ENCODE measurements around the gene MYRFL.

The MYRFL gene

GRCh38 chr12:69828897-69829296 lies 3.9 kb downstream of the MYRFL start:
- POLR2A ChIA-PET, result no interaction called here
- H3K4me3 ChIP-seq (ENCODE audit: low read depth, low read length), result no peak overlapping the region
- TF ChIP-seq CTCF (IDR thresholded peaks at IDR 0.05; ENCODE audit: insufficient read depth, low read length, missing control alignments), result no peak
- CTCF ChIA-PET, result no interaction called here
- DNase-seq (ENCODE audit: low read depth, low spot score), result no peak

GRCh38 chr12:69833696-69834095 lies 8.7 kb downstream of the MYRFL start:
- CTCF ChIA-PET, result no interaction called here
- TF ChIP-seq CTCF (IDR thresholded peaks at IDR 0.05; ENCODE audit: insufficient read depth, low read length, missing control alignments), result no peak
- no peak overlapping the region for H3K4me3 ChIP-seq (ENCODE audit: low read depth, low read length)
- no peak for DNase-seq (ENCODE audit: low read depth, low spot score)
- POLR2A ChIA-PET, result no interaction called here

- no peak for DNase-seq (ENCODE audit: low read depth, low spot score)
- TF ChIP-seq CTCF (IDR thresholded peaks at IDR 0.05; ENCODE audit: insufficient read depth, low read length, missing control alignments), result no peak
- POLR2A ChIA-PET, result no interaction called here
- H3K4me3 ChIP-seq (ENCODE audit: low read depth, low read length), result no peak overlapping the region
- CTCF ChIA-PET, result no interaction called here
Observed at GRCh38 chr12:69834147-69834546, 9.1 kb downstream of the MYRFL start.

- ChIA-PET CTCF (no interaction called here), POLR2A (no interaction called here)
- DNase-seq (ENCODE audit: low read depth, low spot score), result no peak
- TF ChIP-seq CTCF (IDR thresholded peaks at IDR 0.05; ENCODE audit: insufficient read depth, low read length, missing control alignments), result no peak
- H3K4me3 ChIP-seq (ENCODE audit: low read depth, low read length), result no peak overlapping the region
Observed at GRCh38 chr12:69834576-69834975, 9.5 kb downstream of the MYRFL start.

GRCh38 chr12:69835081-69835480 lies 10.1 kb downstream of the MYRFL start:
- H3K4me3 ChIP-seq (ENCODE audit: low read depth, low read length), result no peak overlapping the region
- ChIA-PET CTCF (no interaction called here), POLR2A (no interaction called here)
- TF ChIP-seq CTCF (IDR thresholded peaks at IDR 0.05; ENCODE audit: insufficient read depth, low read length, missing control alignments), result no peak
- no peak for DNase-seq (ENCODE audit: low read depth, low spot score)

GRCh38 chr12:69836015-69836414 lies 11.0 kb downstream of the MYRFL start:
- no peak overlapping the region for H3K4me3 ChIP-seq (ENCODE audit: low read depth, low read length)
- DNase-seq (ENCODE audit: low read depth, low spot score), result no peak
- ChIA-PET CTCF (no interaction called here), POLR2A (no interaction called here)
- TF ChIP-seq CTCF (IDR thresholded peaks at IDR 0.05; ENCODE audit: insufficient read depth, low read length, missing control alignments), result no peak

Measured in AG04449 (cell line).